ENCODE data around the gene ZNF350.

- TF ChIP-seq CTCF (IDR thresholded peaks at IDR 0.05) (no peak), POLR2A (IDR thresholded peaks at IDR 0.05) (no peak)
Observed at GRCh38 chr19:51916167-51916566, 70.5 kb downstream of the ZNF350 start.
